Transverse colon (tissue), 4 donors: ENCODE measurements around the gene CACNA2D2. TPM values are rescaled to one million over a fixed set of nuclear protein-coding genes. Genes with fewer than 3 reads are reported as not detected.

Experiments used
- DNase-seq: peaks from one replicate; pipeline ENCODE4 v3.0.0-alpha.2; 2019
- H3K27ac ChIP-seq, 4 donors: fragments of 200-600 bp; sonication (generic); 2 replicates each; pipeline ENCODE4 v1.5.1; 2016 to 2018; ENCODE audit warnings: inconsistent platforms in 4 of 4
- H3K27me3 ChIP-seq: fragments of 200-600 bp; sonication (generic); 2 replicates; pipeline ENCODE4 v1.5.1; 2017; ENCODE audit warnings: inconsistent platforms
- H3K36me3 ChIP-seq, 4 donors: fragments of 200-600 bp; sonication (generic); 2 replicates each; pipeline ENCODE4 v1.5.1; 2017 to 2019; ENCODE audit warnings: inconsistent platforms in 4 of 4
- H3K4me1 ChIP-seq, 4 donors: fragments of 200-600 bp; sonication (generic); 2 replicates each; pipeline ENCODE4 v1.5.1; 2017 to 2020; ENCODE audit warnings: inconsistent platforms in 4 of 4
- H3K4me3 ChIP-seq, 4 donors: fragments of 200-600 bp; sonication (generic); 1 replicate in 1 of 4; 2 replicates in 3 of 4; pipeline versions ENCODE4 v1.5.1 to v1.6.1; 2017 to 2019; ENCODE audit warnings: inconsistent platforms in 4 of 4
- H3K9me3 ChIP-seq, 2 donors: fragments of 200-600 bp; sonication (generic); 2 replicates each; pipeline ENCODE4 v1.5.1; 2017 to 2019; ENCODE audit warnings: inconsistent platforms in 2 of 2
- CTCF ChIP-seq, 5 experiments: fragments of 200-600 bp in 3 of 5; fragments of 450-650 bp in 2 of 5; sonication (generic) in 3 of 5; IDR thresholded peaks; 1 replicate in 2 of 5; 2 replicates in 3 of 5; pipeline ENCODE4 v1.5.1; 2016 to 2017; ENCODE audit warnings: antibody characterized with exemption in 5 of 5, inconsistent platforms in 3 of 5, mild to moderate bottlenecking in 2 of 5, moderate library complexity in 1 of 5
- EP300 ChIP-seq: sonication (generic); formaldehyde crosslinking; IDR thresholded peaks from one replicate; pipeline ENCODE4 v1.6.1; 2017; ENCODE audit warnings: antibody characterized with exemption, low read depth
- POLR2A ChIP-seq: fragments of 450-650 bp; IDR thresholded peaks from one replicate; pipeline ENCODE4 v1.6.1; 2016; ENCODE audit warnings: antibody characterized with exemption, mild to moderate bottlenecking, moderate library complexity
- POLR2AphosphoS5 ChIP-seq, 3 donors: sonication (generic); formaldehyde crosslinking; IDR thresholded peaks; one replicate each; pipeline ENCODE4 v1.6.1; 2016; ENCODE audit warnings: antibody characterized with exemption in 3 of 3
- WGBS, 2 donors: methylation state at CpG; one replicate each; pipeline ENCODE4 v1.1.5; 2018; ENCODE audit warnings: low coverage in 1 of 2; 5-methylcytosine and 5-hydroxymethylcytosine counted together
- in situ Hi-C, 4 donors: fragments of 200-750 bp; cut with MboI; loops; one replicate each; pipeline versions ENCODE4 v1.15.0 to v1.15.1; 2017; ENCODE audit warnings: low sequenced_read_pairs in 3 of 4, low pct_ligation_motif_present in 1 of 4, low pct_unique_long_range_greater_than_20kb in 1 of 4
- intact Hi-C: fragments of 100-400 bp; cut with DNase I; formaldehyde crosslinking; loops from one replicate; pipeline ENCODE4 v1.15.1; 2023; ENCODE audit warnings: low total_unique reads
- total RNA-seq, 4 donors: library from RNA; depleted of rRNA; stranded (reverse); fragments of >200 nt; gene quantifications; one replicate each; pipeline ENCODE4 v1.1.0, GENCODE V29; 2016

CACNA2D2 gene
- total RNA-seq, 4 donors from 2014 or later: 0.48 to 2.2 (median 0.87) TPM

- in situ Hi-C loops: loop anchor here in 1 of 4 donors (25.0 kb wide), 1 partner anchor 189 kb away; the partner anchor contains the start of genes C3orf18 and HEMK1
- 29 to 57% methylated on average over 4 to 11 of the region's 12 CpGs for WGBS, 2 donors
- H3K36me3 ChIP-seq: no peaks in the 10 kb centered on the region
Measured at GRCh38 chr3:50373146-50374051, 130.0 kb downstream of the CACNA2D2 start.

GRCh38 chr3:50372349-50372748 lies 131.1 kb downstream of the CACNA2D2 start:
- TF ChIP-seq CTCF (IDR thresholded peaks at IDR 0.05) (no peak), POLR2A (no peak), POLR2AphosphoS5 (IDR thresholded peaks at IDR 0.05) (no peak), EP300 (no peak)
- intact Hi-C loops (loop anchor here (10.0 kb wide), 1 partner anchor 172 kb away; no protein-coding TSS in a partner anchor), in situ Hi-C loops (loop anchor here in 1 of 4 donors (25.0 kb wide), 1 partner anchor 190 kb away; the partner anchor contains the start of genes C3orf18 and HEMK1)
- H3K9me3 ChIP-seq: no peaks in the 10 kb centered on the region
- no peak overlapping the region for H3K4me3 ChIP-seq
- H3K27me3 ChIP-seq: peaks cover 4% of the 10 kb centered on the region
- H3K36me3 ChIP-seq: no peaks in the 10 kb centered on the region
- whole genome bisulfite sequencing, 2 donors: 45% methylated on average over 8 of the region's 8 CpGs; no CpG with 5 or more reads in 1 of the 2 donors
- peak; percentile 75 for DNase-seq
- no peak overlapping the region for H3K27ac ChIP-seq
- H3K4me1 ChIP-seq: peaks cover 0 to 9% (median 0%) of the 10 kb centered on the region in 4 donors

More at GRCh38 chr3:50373146-50374051, 130.0 kb downstream of the CACNA2D2 start:
- Histone ChIP-seq H3K4me1 (peaks cover 0 to 9% (median 0%) of the 10 kb centered on the region in 4 donors), H3K27me3 (peaks cover 4% of the 10 kb centered on the region), H3K4me3 (no peak overlapping the region), H3K9me3 (no peaks in the 10 kb centered on the region), H3K27ac (no peak overlapping the region)
- no peak for DNase-seq
- intact Hi-C loops: loop anchor here (10.0 kb wide), 1 partner anchor 171 kb away; no protein-coding TSS in a partner anchor
- TF ChIP-seq EP300 (no peak), POLR2AphosphoS5 (IDR thresholded peaks at IDR 0.05) (no peak), POLR2A (no peak), CTCF (IDR thresholded peaks at IDR 0.05) (no peak)

GRCh38 chr3:50371133-50371685 lies 132.2 kb downstream of the CACNA2D2 start:
- 86% methylated on average over 2 of the region's 3 CpGs; no CpG with 5 or more reads in 1 of the 2 donors for WGBS, 2 donors
- Histone ChIP-seq H3K4me3 (no peak overlapping the region), H3K4me1 (peaks cover 0 to 9% (median 0%) of the 10 kb centered on the region in 4 donors), H3K9me3 (no peaks in the 10 kb centered on the region), H3K36me3 (no peaks in the 10 kb centered on the region), H3K27ac (no peak overlapping the region), H3K27me3 (peaks cover 4% of the 10 kb centered on the region)
- no peak for DNase-seq
- intact Hi-C loops: loop anchor here (10.0 kb wide), 1 partner anchor 174 kb away; no protein-coding TSS in a partner anchor
- in situ Hi-C loops: loop anchor here in 1 of 4 donors (25.0 kb wide), 1 partner anchor 191 kb away; the partner anchor contains the start of genes C3orf18 and HEMK1
- no peak for TF ChIP-seq POLR2AphosphoS5 (IDR thresholded peaks at IDR 0.05)
- TF ChIP-seq CTCF (IDR thresholded peaks at IDR 0.05): no peak
- TF ChIP-seq POLR2A: no peak
- no peak for TF ChIP-seq EP300

GRCh38 chr3:50370594-50370993 lies 132.8 kb downstream of the CACNA2D2 start:
- intact Hi-C loops (loop anchor here (10.0 kb wide), 1 partner anchor 174 kb away; no protein-coding TSS in a partner anchor), in situ Hi-C loops (loop anchor here in 1 of 4 donors (25.0 kb wide), 1 partner anchor 192 kb away; the partner anchor contains the start of genes C3orf18 and HEMK1)
- peaks cover 0 to 13% (median 2%) of the 10 kb centered on the region in 4 donors for H3K4me1 ChIP-seq
- no peaks in the 10 kb centered on the region for H3K9me3 ChIP-seq
- H3K36me3 ChIP-seq: no peaks in the 10 kb centered on the region
- peaks cover 4% of the 10 kb centered on the region for H3K27me3 ChIP-seq
- 48% methylated on average over 14 of the region's 14 CpGs; no CpG with 5 or more reads in 1 of the 2 donors for WGBS, 2 donors
- TF ChIP-seq POLR2AphosphoS5 (IDR thresholded peaks at IDR 0.05) (no peak), EP300 (no peak), CTCF (IDR thresholded peaks at IDR 0.05) (no peak), POLR2A (no peak)
- H3K4me3 ChIP-seq: no peak overlapping the region
- DNase-seq: no peak
- H3K27ac ChIP-seq: no peak overlapping the region
